Pons (tissue), 1 donor: ENCODE measurements around the gene CCDC134.
"Not testable (repeated sequence)": the region's sequence is repeated elsewhere in the genome, so short reads cannot be mapped to it uniquely, and the experiment has no call there.

ENCODE experiments used
- DNase-seq: peaks from one replicate; pipeline ENCODE4 v3.0.0-alpha.2; 2016; ENCODE audit warnings: low spot score

The CCDC134 gene

GRCh38 chr22:41825376-41825775, 24.9 kb downstream of the CCDC134 start:
- DNase-seq, result no peak

- DNase-seq, result no peak
Observed at GRCh38 chr22:41826021-41826420, 25.5 kb downstream of the CCDC134 start.

- DNase-seq, result peak; percentile 52
Observed at GRCh38 chr22:41826430-41827383, 26.2 kb downstream of the CCDC134 start.

- peak; percentile 63 for DNase-seq
Observed at GRCh38 chr22:41827671-41828070, 27.2 kb downstream of the CCDC134 start.

- no peak for DNase-seq
Observed at GRCh38 chr22:41828516-41828915, 28.0 kb downstream of the CCDC134 start.

GRCh38 chr22:41830174-41830573, 29.7 kb downstream of the CCDC134 start:
- DNase-seq, result no peak

- peak; percentile 49 for DNase-seq
Observed at GRCh38 chr22:41831383-41831782, 30.9 kb downstream of the CCDC134 start.

- peak; percentile 55 for DNase-seq
Observed at GRCh38 chr22:41831828-41832552, 31.5 kb downstream of the CCDC134 start.

GRCh38 chr22:41832553-41833368, 32.3 kb downstream of the CCDC134 start, which contains the start of gene SREBF2:
TSS of gene SREBF2 (plus strand) at chr22:41833105. CDS start at chr22:41833271, 166 bp downstream.
- DNase-seq, result peak; percentile 99

- DNase-seq, result peak; percentile 40
Observed at GRCh38 chr22:41833369-41834004, 33.0 kb downstream of the CCDC134 start.

- DNase-seq, result peak; percentile 42
Observed at GRCh38 chr22:41834005-41834944, 33.8 kb downstream of the CCDC134 start.

GRCh38 chr22:41835462-41835861, 35.0 kb downstream of the CCDC134 start:
- not testable (repeated sequence) for DNase-seq

GRCh38 chr22:41836551-41836950, 36.1 kb downstream of the CCDC134 start:
- no peak for DNase-seq

GRCh38 chr22:41838842-41839618, 38.6 kb downstream of the CCDC134 start:
- no peak for DNase-seq

GRCh38 chr22:41840216-41840615, 39.7 kb downstream of the CCDC134 start:
- DNase-seq, result no peak

GRCh38 chr22:41841085-41841712, 40.7 kb downstream of the CCDC134 start:
- DNase-seq, result no peak

GRCh38 chr22:41842996-41843970, 42.8 kb downstream of the CCDC134 start:
- DNase-seq, result no peak

GRCh38 chr22:41844036-41844435, 43.6 kb downstream of the CCDC134 start:
- no peak for DNase-seq
